GM23338 (cell line): ENCODE measurements around the gene TMEM169. TPM values are rescaled to one million over a fixed set of nuclear protein-coding genes. Genes with fewer than 3 reads are reported as not detected.

Experiments used
- ATAC-seq: fragments of 200-7000 bp; cut with Tn5 transposase; 3 replicates; pipeline ENCODE4 v1.9.1; 2020
- DNase-seq: peaks from one replicate; pipeline ENCODE4 v3.0.0-alpha.2; 2015; ENCODE audit warnings: low spot score
- H2AFZ ChIP-seq: fragments of 200-600 bp; sonication (generic); 2 replicates; pipeline ENCODE4 v1.8.0; 2016; ENCODE audit warnings: antibody characterized with exemption, mild to moderate bottlenecking, moderate library complexity
- H3F3A ChIP-seq: fragments of 200-600 bp; sonication (generic); replicated peaks from 2 replicates; pipeline ENCODE4 v1.8.0; 2017; ENCODE audit warnings: antibody characterized with exemption, mixed run types, low read depth
- H3K27ac ChIP-seq: fragments of 200-600 bp; sonication (generic); 2 replicates; pipeline ENCODE4 v1.6.1; 2016; ENCODE audit warnings: low read depth
- H3K27me3 ChIP-seq: fragments of 200-600 bp; sonication (generic); 2 replicates; pipeline ENCODE4 v1.8.0; 2016; ENCODE audit warnings: mild to moderate bottlenecking, mixed run types, moderate library complexity; ENCODE audit not compliant: insufficient read depth
- H3K36me3 ChIP-seq: fragments of 200-600 bp; sonication (generic); 2 replicates; pipeline ENCODE4 v1.8.0; 2016; ENCODE audit warnings: mild to moderate bottlenecking; ENCODE audit not compliant: insufficient read depth
- H3K4me1 ChIP-seq: fragments of 200-600 bp; sonication (generic); 2 replicates; pipeline ENCODE4 v1.8.0; 2016; ENCODE audit warnings: mild to moderate bottlenecking, moderate library complexity; ENCODE audit not compliant: insufficient read depth
- H3K4me2 ChIP-seq: fragments of 200-600 bp; sonication (generic); 2 replicates; pipeline ENCODE4 v1.7.1; 2017; ENCODE audit warnings: mixed run types
- H3K4me3 ChIP-seq: fragments of 200-600 bp; sonication (generic); 2 replicates; pipeline ENCODE4 v1.6.1; 2016; ENCODE audit warnings: mixed run types
- H3K79me2 ChIP-seq: fragments of 200-600 bp; sonication (generic); replicated peaks from 2 replicates; pipeline ENCODE4 v1.8.0; 2017; ENCODE audit warnings: mild to moderate bottlenecking; ENCODE audit not compliant: insufficient read depth
- H3K9me2 ChIP-seq: fragments of 200-600 bp; sonication (generic); 2 replicates; pipeline ENCODE4 v1.8.0; 2017; ENCODE audit not compliant: insufficient read depth
- H4K20me1 ChIP-seq: fragments of 200-600 bp; sonication (generic); replicated peaks from 2 replicates; pipeline ENCODE4 v1.8.0; 2017; ENCODE audit warnings: mild to moderate bottlenecking; ENCODE audit not compliant: insufficient read depth
- H3K27ac Mint-ChIP-seq: 2 replicates; pipeline ENCODE4 v1.8.0; 2020; ENCODE audit warnings: inconsistent platforms, mild to moderate bottlenecking, moderate library complexity, mixed read lengths
- H3K27me3 Mint-ChIP-seq: 3 replicates; pipeline ENCODE4 v1.8.0; 2022; ENCODE audit warnings: low read depth, mild to moderate bottlenecking, moderate library complexity, mixed read lengths, inconsistent platforms; ENCODE audit not compliant: insufficient read depth, poor library complexity
- H3K36me3 Mint-ChIP-seq: 3 replicates; pipeline ENCODE4 v1.8.0; 2021; ENCODE audit warnings: low read depth, mild to moderate bottlenecking, inconsistent platforms, moderate library complexity, mixed read lengths
- H3K4me1 Mint-ChIP-seq: 3 replicates; pipeline ENCODE4 v1.8.0; 2020; ENCODE audit warnings: mild to moderate bottlenecking, inconsistent platforms, mixed read lengths
- H3K4me3 Mint-ChIP-seq: 3 replicates; pipeline ENCODE4 v1.8.0; 2021; ENCODE audit warnings: moderate library complexity, mild to moderate bottlenecking, inconsistent platforms, mixed read lengths
- H3K9me3 Mint-ChIP-seq: 3 replicates; pipeline ENCODE4 v1.8.0; 2020; ENCODE audit warnings: moderate library complexity, mild to moderate bottlenecking, inconsistent platforms, mixed read lengths
- CREB1 ChIP-seq: fragments of 250-450 bp; sonication (Bioruptor Pico); IDR thresholded peaks from 2 replicates; pipeline ENCODE4 v1.5.0; 2020; ENCODE audit warnings: low read depth, mild to moderate bottlenecking, moderate library complexity
- CTCF ChIP-seq, 2 experiments: fragments of 200-600 bp in 1 of 2; sonication (generic) in 1 of 2; conservative IDR thresholded peaks; 2 replicates each; pipeline versions ENCODE4 v1.5.1 to v1.6.1; 2016 to 2017; ENCODE audit warnings: antibody characterized with exemption in 2 of 2, low read depth in 2 of 2, mild to moderate bottlenecking in 2 of 2, moderate library complexity in 1 of 2
- EZH2 ChIP-seq: fragments of 200-600 bp; sonication (generic); IDR thresholded peaks from one replicate; pipeline ENCODE4 v1.8.0; 2017; ENCODE audit warnings: antibody characterized with exemption, mild to moderate bottlenecking, low read depth; ENCODE audit not compliant: unreplicated experiment
- JUNB ChIP-seq: IDR thresholded peaks from one replicate; pipeline ENCODE4 v1.6.1; 2016; ENCODE audit warnings: antibody characterized with exemption; ENCODE audit not compliant: unreplicated experiment
- POLR2AphosphoS5 ChIP-seq: IDR thresholded peaks from 2 replicates; pipeline ENCODE4 v1.6.1; 2016; ENCODE audit warnings: antibody characterized with exemption, low read depth
- REST ChIP-seq: IDR thresholded peaks from one replicate; pipeline ENCODE4 v1.6.1; 2018; ENCODE audit warnings: antibody characterized with exemption; ENCODE audit not compliant: unreplicated experiment
- ZNF114 ChIP-seq: fragments of 250-450 bp; sonication (Bioruptor Pico); IDR thresholded peaks from 2 replicates; pipeline ENCODE4 v1.5.0; 2020; ENCODE audit warnings: mild to moderate bottlenecking, moderate library complexity
- ZNF331 ChIP-seq: fragments of 250-450 bp; sonication (Bioruptor Pico); IDR thresholded peaks from 2 replicates; pipeline ENCODE4 v1.5.0; 2020; ENCODE audit warnings: low read depth, mild to moderate bottlenecking, moderate library complexity
- ZNF462 ChIP-seq: fragments of 250-450 bp; sonication (Bioruptor Pico); IDR thresholded peaks from 2 replicates; pipeline ENCODE4 v1.5.0; 2020; ENCODE audit warnings: mild to moderate bottlenecking, moderate library complexity
- polyA plus RNA-seq: library from polyadenylated mRNA; unstranded; fragments of >200 nt; fragmentation: Nextera tagmentation; extraction: Ambion mirVana; gene quantifications from 2 replicates; pipeline ENCODE4 v1.2.1, GENCODE V29; 2016
- total RNA-seq: library from RNA; depleted of rRNA; stranded (reverse); fragments of >200 nt; shearing (Covaris generic); gene quantifications from 2 replicates; pipeline ENCODE4 v1.2.3, GENCODE V29; 2014

The TMEM169 gene
- total and polyA plus RNA-seq, 2 experiments from 2014 or later: 1.4 to 3.9 TPM

- no peak for TF ChIP-seq CTCF (conservative IDR thresholded peaks at IDR 0.05; ENCODE audit: low read depth in 2 of 2)
- no peak for TF ChIP-seq JUNB
- no peak for TF ChIP-seq REST
- no peak for TF ChIP-seq EZH2
- TF ChIP-seq POLR2AphosphoS5: no peak
- no peak for TF ChIP-seq ZNF331
- no peak for TF ChIP-seq CREB1 (CRISPR knock-in tag)
- TF ChIP-seq ZNF114: no peak
Observed at GRCh38 chr2:216075510-216076485, 5.9 kb upstream of the TMEM169 start (continued).

DNA sequence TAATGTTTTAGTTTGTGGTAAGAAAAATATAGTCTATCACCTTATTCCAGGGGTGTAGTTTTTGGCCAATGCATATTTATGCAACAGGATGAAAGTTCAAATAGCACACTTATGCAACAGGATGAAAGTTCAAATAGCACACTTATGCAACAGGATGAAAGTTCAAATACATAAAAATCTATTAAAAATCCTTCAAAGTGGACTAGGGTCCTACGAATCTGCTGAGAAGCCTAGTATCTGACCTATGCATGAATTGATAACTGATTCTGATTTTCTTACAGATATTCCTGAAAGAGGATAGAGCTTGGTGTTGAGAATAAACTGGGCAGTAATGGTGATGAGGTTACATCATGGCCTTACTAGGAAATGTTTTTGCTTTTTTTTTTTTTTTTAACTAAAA lies 2.9 kb upstream of the TMEM169 start:
- H3K4me3 Mint-ChIP-seq: no peak overlapping the region
- Histone ChIP-seq H4K20me1 (no peaks in the 10 kb centered on the region; the same call in none of the 2 replicates), H3K4me2 (no peak overlapping the region), H3K4me3 (no peak overlapping the region), H3K4me1 (peaks cover 19% of the 10 kb centered on the region), H3F3A (no peaks in the 10 kb centered on the region; the same call in 1 of the 2 replicates), H3K36me3 (0 out of 2 replicates have a peak, but pooled peaks cover 3% of the 10 kb centered on the region), H3K79me2 (peaks cover 14% of the 10 kb centered on the region), H3K27me3 (no peaks in the 10 kb centered on the region), H3K27ac (no peak overlapping the region), H3K9me2 (no peaks in the 10 kb centered on the region), H2AFZ (no peak overlapping the region)
- DNase-seq (no peak), ATAC-seq (no peak)
- TF ChIP-seq ZNF331 (no peak), ZNF462 (CRISPR knock-in tag) (no peak), EZH2 (no peak)
- H3K9me3 Mint-ChIP-seq: no peaks in the 10 kb centered on the region; the same call in 2 of the 3 replicates
- H3K27me3 Mint-ChIP-seq: no peaks in the 10 kb centered on the region
- no peaks in the 10 kb centered on the region for H3K36me3 Mint-ChIP-seq
- no peak overlapping the region for H3K27ac Mint-ChIP-seq
- H3K4me1 Mint-ChIP-seq: peaks cover 25% of the 10 kb centered on the region
